Prostate gland (tissue), 2 donors: ENCODE measurements around the gene ABCB11. TPM values are rescaled to one million over a fixed set of nuclear protein-coding genes. Genes with fewer than 3 reads are reported as not detected.

Experiments used
- DNase-seq: peaks from one replicate; pipeline ENCODE4 v3.0.0-alpha.2; 2019; ENCODE audit warnings: low spot score
- H3K27ac ChIP-seq, 2 donors: fragments of 200-600 bp; sonication (generic); 2 replicates each; pipeline ENCODE4 v1.5.1; 2017 to 2019
- H3K27me3 ChIP-seq: fragments of 200-600 bp; sonication (generic); replicated peaks from 2 replicates; pipeline ENCODE4 v1.5.1; 2019; ENCODE audit not compliant: insufficient read depth
- H3K36me3 ChIP-seq, 2 donors: fragments of 200-600 bp; sonication (generic); 1 replicate in 1 of 2; 2 replicates in 1 of 2; pipeline versions ENCODE4 v1.5.1 to v1.8.1; 2017 to 2019
- H3K4me1 ChIP-seq: fragments of 200-600 bp; sonication (generic); replicated peaks from 2 replicates; pipeline ENCODE4 v1.5.1; 2019
- H3K4me3 ChIP-seq, 2 donors: fragments of 200-600 bp; sonication (generic); 2 replicates each; pipeline ENCODE4 v1.5.1; 2017 to 2019
- H3K9me3 ChIP-seq: fragments of 200-600 bp; sonication (generic); 2 replicates; pipeline ENCODE4 v1.5.1; 2017
- POLR2A ChIP-seq: fragments of 450-650 bp; IDR thresholded peaks from one replicate; pipeline ENCODE4 v1.6.1; 2016; ENCODE audit warnings: antibody characterized with exemption, mild to moderate bottlenecking
- POLR2AphosphoS5 ChIP-seq: sonication (generic); formaldehyde crosslinking; IDR thresholded peaks from one replicate; pipeline ENCODE4 v1.6.1; 2017; ENCODE audit warnings: antibody characterized with exemption
- WGBS: methylation state at CpG from one replicate; pipeline ENCODE4 v1.1.5; 2018; 5-methylcytosine and 5-hydroxymethylcytosine counted together
- intact Hi-C: fragments of 100-400 bp; cut with DNase I; formaldehyde crosslinking; loops from one replicate; pipeline ENCODE4 v1.14.2; 2022
- total RNA-seq, 2 donors: library from RNA; depleted of rRNA; stranded (reverse); fragments of >200 nt; gene quantifications; one replicate each; pipeline ENCODE4 v1.1.0, GENCODE V29; 2016
- TF ChIP-seq, protein P1 (sequence below), 4 experiments: fragments of 200-600 bp in 2 of 4; fragments of 450-650 bp in 2 of 4; sonication (generic) in 2 of 4; IDR thresholded peaks; 1 replicate in 3 of 4; 2 replicates in 1 of 4; pipeline ENCODE4 v1.5.1; 2016 to 2019; ENCODE audit warnings: antibody characterized with exemption in 4 of 4, mild to moderate bottlenecking in 2 of 4, moderate library complexity in 2 of 4

The ABCB11 gene
- total RNA-seq, 2 donors from 2014 or later, result 1.2 TPM; not detected in 1

DNA sequence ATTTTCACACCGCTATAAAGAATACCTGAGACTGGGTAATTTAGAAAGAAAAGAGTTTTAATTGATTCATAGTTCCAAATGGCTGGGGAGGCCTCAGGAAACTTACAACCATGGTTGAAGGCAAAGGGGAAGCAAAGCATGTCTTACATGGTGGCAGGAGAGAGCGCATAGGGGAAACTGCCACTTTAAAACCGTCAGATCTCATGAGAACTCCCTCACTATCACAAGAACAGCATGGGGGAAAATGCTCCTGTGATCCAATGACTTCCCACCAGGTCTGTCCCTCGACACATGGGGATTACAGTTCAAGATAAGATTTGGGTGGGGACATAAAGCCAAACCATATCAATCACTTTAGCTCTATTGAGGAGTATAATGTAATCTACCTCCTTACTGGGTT, 53.5 kb downstream of the ABCB11 start:
- no peak for DNase-seq
- WGBS, result 83% methylated on average over 4 of the region's 4 CpGs
- Histone ChIP-seq H3K4me1 (no peaks in the 10 kb centered on the region), H3K9me3 (no peaks in the 10 kb centered on the region), H3K27me3 (no peaks in the 10 kb centered on the region), H3K36me3 (no peaks in the 10 kb centered on the region), H3K4me3 (no peak overlapping the region), H3K27ac (no peak overlapping the region)
- intact Hi-C loops, result no loop called here
- TF ChIP-seq POLR2A (no peak), POLR2AphosphoS5 (no peak)
- TF ChIP-seq, protein P1, sequence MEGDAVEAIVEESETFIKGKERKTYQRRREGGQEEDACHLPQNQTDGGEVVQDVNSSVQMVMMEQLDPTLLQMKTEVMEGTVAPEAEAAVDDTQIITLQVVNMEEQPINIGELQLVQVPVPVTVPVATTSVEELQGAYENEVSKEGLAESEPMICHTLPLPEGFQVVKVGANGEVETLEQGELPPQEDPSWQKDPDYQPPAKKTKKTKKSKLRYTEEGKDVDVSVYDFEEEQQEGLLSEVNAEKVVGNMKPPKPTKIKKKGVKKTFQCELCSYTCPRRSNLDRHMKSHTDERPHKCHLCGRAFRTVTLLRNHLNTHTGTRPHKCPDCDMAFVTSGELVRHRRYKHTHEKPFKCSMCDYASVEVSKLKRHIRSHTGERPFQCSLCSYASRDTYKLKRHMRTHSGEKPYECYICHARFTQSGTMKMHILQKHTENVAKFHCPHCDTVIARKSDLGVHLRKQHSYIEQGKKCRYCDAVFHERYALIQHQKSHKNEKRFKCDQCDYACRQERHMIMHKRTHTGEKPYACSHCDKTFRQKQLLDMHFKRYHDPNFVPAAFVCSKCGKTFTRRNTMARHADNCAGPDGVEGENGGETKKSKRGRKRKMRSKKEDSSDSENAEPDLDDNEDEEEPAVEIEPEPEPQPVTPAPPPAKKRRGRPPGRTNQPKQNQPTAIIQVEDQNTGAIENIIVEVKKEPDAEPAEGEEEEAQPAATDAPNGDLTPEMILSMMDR (IDR thresholded peaks at IDR 0.05), result no peak

DNA sequence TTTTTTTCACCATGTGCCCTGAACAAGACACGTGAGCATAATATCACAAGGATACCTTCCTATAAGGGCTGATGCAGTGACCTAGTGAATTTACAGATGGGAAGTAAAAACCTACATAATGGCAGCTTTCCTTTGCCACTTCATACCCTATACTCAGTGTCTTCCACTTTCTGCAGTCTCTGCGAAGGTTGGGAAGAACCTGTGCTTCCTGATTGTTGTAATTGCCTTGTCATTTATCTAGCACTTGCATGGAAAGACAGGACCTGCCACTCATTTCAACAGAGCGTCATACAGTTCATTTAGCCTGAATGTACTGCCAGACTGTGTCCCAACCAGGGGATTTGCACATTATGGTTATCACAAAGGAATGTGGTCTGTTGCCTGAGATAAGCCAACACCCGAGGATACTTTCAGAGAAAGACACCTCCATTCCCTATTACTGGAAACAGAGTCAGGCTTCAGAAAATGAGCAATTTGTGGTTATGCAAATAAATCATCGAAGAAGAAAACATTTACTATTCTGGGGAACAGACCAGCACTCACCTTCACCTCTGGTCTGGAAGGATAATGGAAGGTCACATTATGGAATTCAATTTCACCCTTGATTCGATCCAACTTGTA, 55.0 kb downstream of the ABCB11 start:
- Histone ChIP-seq H3K4me3 (no peak overlapping the region), H3K4me1 (no peaks in the 10 kb centered on the region), H3K27ac (no peak overlapping the region), H3K9me3 (no peaks in the 10 kb centered on the region), H3K36me3 (no peaks in the 10 kb centered on the region), H3K27me3 (no peaks in the 10 kb centered on the region)
- DNase-seq, result no peak
- 77% methylated on average over 6 of the region's 6 CpGs for WGBS
- intact Hi-C loops, result no loop called here
- TF ChIP-seq, protein P1 (IDR thresholded peaks at IDR 0.05), result no peak
- TF ChIP-seq POLR2A (no peak), POLR2AphosphoS5 (no peak)

DNA sequence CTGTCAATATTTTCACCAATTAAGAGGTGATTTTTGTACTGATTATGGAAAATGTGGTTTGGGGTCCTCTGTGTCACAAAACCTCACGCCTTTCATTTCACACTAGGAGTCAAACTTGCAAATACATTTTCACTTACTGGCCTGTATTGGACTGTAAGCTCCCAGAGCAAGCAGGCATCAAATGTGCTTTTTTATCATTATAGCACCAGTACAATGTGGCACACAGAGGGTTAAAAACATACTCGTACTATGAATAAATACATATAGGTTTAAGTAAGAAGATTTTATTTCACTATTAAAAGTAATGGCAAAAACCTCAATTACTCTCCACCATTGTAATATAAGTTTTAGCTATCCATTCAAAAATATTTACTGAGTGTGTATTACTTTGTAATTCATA, 56.7 kb downstream of the ABCB11 start:
- no peaks in the 10 kb centered on the region for H3K27me3 ChIP-seq
- intact Hi-C loops, result no loop called here
- TF ChIP-seq, protein P1 (IDR thresholded peaks at IDR 0.05), result no peak
- TF ChIP-seq POLR2A (no peak), POLR2AphosphoS5 (no peak)
- H3K36me3 ChIP-seq, result no peaks in the 10 kb centered on the region
- 66% methylated on average over 2 of the region's 2 CpGs for whole genome bisulfite sequencing
- H3K27ac ChIP-seq, result no peak overlapping the region
- no peak for DNase-seq
- H3K9me3 ChIP-seq, result no peaks in the 10 kb centered on the region
- H3K4me3 ChIP-seq, result no peak overlapping the region
- no peaks in the 10 kb centered on the region for H3K4me1 ChIP-seq

DNA sequence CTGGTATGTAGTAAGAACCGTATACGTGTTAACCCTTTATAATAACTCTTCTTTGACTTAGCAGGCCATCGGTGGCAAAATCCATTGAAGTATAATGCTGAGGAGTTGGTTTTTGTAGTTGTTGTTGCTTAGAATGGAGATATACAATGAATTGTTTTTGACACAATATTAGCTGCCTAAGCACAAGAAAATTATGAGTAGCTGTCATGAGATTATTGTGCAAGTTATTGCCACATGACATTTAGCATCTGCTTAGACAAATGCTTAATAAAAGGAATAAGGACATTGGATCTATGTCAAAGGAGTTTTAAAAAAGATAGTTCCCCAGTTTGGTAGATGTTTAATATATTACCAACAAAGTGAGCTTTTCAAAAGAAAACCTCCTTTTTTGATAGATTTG, 59.9 kb downstream of the ABCB11 start:
- H3K4me3 ChIP-seq, result no peak overlapping the region
- H3K27me3 ChIP-seq, result no peaks in the 10 kb centered on the region
- H3K9me3 ChIP-seq, result no peaks in the 10 kb centered on the region
- no peaks in the 10 kb centered on the region for H3K4me1 ChIP-seq
- WGBS, result 68% methylated on average over 3 of the region's 3 CpGs
- intact Hi-C loops, result no loop called here
- DNase-seq, result no peak
- TF ChIP-seq, protein P1 (IDR thresholded peaks at IDR 0.05), result no peak
- TF ChIP-seq POLR2A (no peak), POLR2AphosphoS5 (no peak)
- no peak overlapping the region for H3K27ac ChIP-seq
- no peaks in the 10 kb centered on the region for H3K36me3 ChIP-seq

DNA sequence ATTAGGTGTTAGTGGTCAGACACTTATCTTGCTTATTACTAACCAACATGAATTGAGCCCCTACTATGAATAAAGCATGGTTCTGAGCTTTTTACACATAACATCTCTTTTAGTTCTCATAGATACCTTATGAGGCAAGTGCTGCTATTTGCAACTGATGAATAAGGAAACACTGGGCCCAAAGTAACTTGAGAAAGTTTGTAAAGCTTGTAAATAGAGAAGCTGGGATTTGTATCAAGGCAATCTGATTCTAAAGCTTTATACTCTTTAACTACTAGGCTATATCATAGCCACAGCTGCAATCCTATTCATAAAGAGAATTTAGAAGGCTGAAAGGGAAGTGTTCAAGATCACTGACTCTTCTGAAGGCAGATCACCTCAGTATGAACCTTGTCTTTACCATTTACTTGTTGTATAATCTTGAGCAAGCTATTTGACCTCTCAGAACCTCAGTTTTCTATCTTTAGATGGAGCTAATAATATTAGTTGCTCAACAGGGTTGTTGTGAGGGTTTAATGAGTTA, 60.4 kb downstream of the ABCB11 start:
- TF ChIP-seq POLR2AphosphoS5 (no peak), POLR2A (no peak)
- TF ChIP-seq, protein P1 (IDR thresholded peaks at IDR 0.05), result no peak
- H3K9me3 ChIP-seq, result no peaks in the 10 kb centered on the region
- no peaks in the 10 kb centered on the region for H3K36me3 ChIP-seq
- no peak overlapping the region for H3K27ac ChIP-seq
- H3K4me3 ChIP-seq, result no peak overlapping the region
- H3K4me1 ChIP-seq, result no peaks in the 10 kb centered on the region
- intact Hi-C loops, result no loop called here
- H3K27me3 ChIP-seq, result no peaks in the 10 kb centered on the region
- DNase-seq, result no peak
